ENCODE measurements around the gene KLRG1. TPM values are rescaled to one million over a fixed set of nuclear protein-coding genes. Genes with fewer than 3 reads are reported as not detected.

The KLRG1 gene
- total and polyA plus RNA-seq, 3 experiments from 2014 or later: 11.5 to 364 (median 12.3) TPM

- Mint-ChIP-seq H3K27me3 (no peaks in the 10 kb centered on the region), H3K9me3 (no peaks in the 10 kb centered on the region), H3K27ac (peak overlapping the region in 4 of 8 donors; percentile 35 to 79 (median 62)), H3K36me3 (peaks cover 17 to 25% (median 21%) of the 10 kb centered on the region in 3 donors), H3K4me3 (no peak overlapping the region), H3K4me1 (peaks cover 62 to 84% (median 70%) of the 10 kb centered on the region in 3 donors)
- Histone ChIP-seq H3K4me3 (ENCODE audit: low read length) (no peak overlapping the region), H3K27ac (ENCODE audit: low read depth, low read length) (no peak overlapping the region), H3K27me3 (ENCODE audit: insufficient read depth, low read length, poor library complexity, severe bottlenecking) (no peaks in the 10 kb centered on the region), H3K36me3 (ENCODE audit: insufficient read depth, low read length) (peaks cover 8% of the 10 kb centered on the region), H3K9me3 (ENCODE audit: low read length) (no peaks in the 10 kb centered on the region), H3K4me1 (ENCODE audit: insufficient read depth, low read length) (peaks cover 27% of the 10 kb centered on the region)
- CTCF ChIA-PET: interaction anchor here (1.2 to 3.7 kb wide), 2 partner anchors 82 to 93 kb away, joined by 5 to 37 read pairs; partner anchors contain the start of gene M6PR
- DNase-seq: no peak
- POLR2A ChIA-PET: interaction anchor here (0.9 kb wide), 1 partner anchor 94 kb away, joined by 3 read pairs; no protein-coding TSS in a partner anchor
These were observed 54.4 kb downstream of the KLRG1 start for GRCh38 chr12:9043766-9044165.

- Histone ChIP-seq H3K36me3 (ENCODE audit: insufficient read depth, low read length) (peaks cover 8% of the 10 kb centered on the region), H3K27ac (ENCODE audit: low read depth, low read length) (no peak overlapping the region), H3K27me3 (ENCODE audit: insufficient read depth, low read length, poor library complexity, severe bottlenecking) (no peaks in the 10 kb centered on the region), H3K9me3 (ENCODE audit: low read length) (no peaks in the 10 kb centered on the region), H3K4me3 (ENCODE audit: low read length) (no peak overlapping the region), H3K4me1 (ENCODE audit: insufficient read depth, low read length) (peaks cover 17% of the 10 kb centered on the region)
- Mint-ChIP-seq H3K9me3 (no peaks in the 10 kb centered on the region), H3K36me3 (peaks cover 15 to 40% (median 21%) of the 10 kb centered on the region in 3 donors), H3K27ac (peak overlapping the region in 3 of 8 donors; percentile 19 to 91 (median 63)), H3K4me1 (peaks cover 43 to 66% (median 51%) of the 10 kb centered on the region in 3 donors), H3K4me3 (no peak overlapping the region), H3K27me3 (no peaks in the 10 kb centered on the region)
- ChIA-PET POLR2A (interaction anchor here (1.6 kb wide), 1 partner anchor 97 kb away, joined by 5 read pairs; the partner anchor contains the start of gene M6PR), CTCF (interaction anchor here (1.0 to 7.7 kb wide), 5 partner anchors 11 to 503 kb away, joined by 3 to 132 read pairs (median 6); partner anchors contain the start of gene M6PR)
- no peak for DNase-seq
These were observed 57.8 kb downstream of the KLRG1 start for GRCh38 chr12:9047105-9047504.

GRCh38 chr12:9048930-9049329 is 59.6 kb downstream of the KLRG1 start:
- no peaks in the 10 kb centered on the region for H3K9me3 ChIP-seq (ENCODE audit: low read length)
- peaks cover 17% of the 10 kb centered on the region for H3K4me1 ChIP-seq (ENCODE audit: insufficient read depth, low read length)
- no peak overlapping the region for H3K4me3 ChIP-seq (ENCODE audit: low read length)
- H3K27ac Mint-ChIP-seq: peak overlapping the region in 7 of 8 donors; percentile 12 to 91 (median 83)
- no peak overlapping the region for H3K4me3 Mint-ChIP-seq
- H3K27ac ChIP-seq (ENCODE audit: low read depth, low read length): no peak overlapping the region
- peaks cover 2% of the 10 kb centered on the region for H3K36me3 ChIP-seq (ENCODE audit: insufficient read depth, low read length)
- peaks cover 0 to 2% of the 10 kb centered on the region in 2 donors for H3K27me3 Mint-ChIP-seq
- H3K36me3 Mint-ChIP-seq: peaks cover 17 to 48% (median 18%) of the 10 kb centered on the region in 3 donors
- H3K9me3 Mint-ChIP-seq: no peaks in the 10 kb centered on the region
- peaks cover 39 to 61% (median 41%) of the 10 kb centered on the region in 3 donors for H3K4me1 Mint-ChIP-seq
- POLR2A ChIA-PET: interaction anchor here (1.0 to 1.4 kb wide), 6 partner anchors 10 to 99 kb away, joined by 3 to 5 read pairs (median 4); partner anchors contain the start of gene M6PR
- DNase-seq: no peak
- CTCF ChIA-PET: interaction anchor here (0.9 to 7.7 kb wide), 33 partner anchors 8 to 505 kb away, joined by 3 to 132 read pairs (median 7); partner anchors contain the start of genes M6PR and RIMKLB
- no peaks in the 10 kb centered on the region for H3K27me3 ChIP-seq (ENCODE audit: insufficient read depth, low read length, poor library complexity, severe bottlenecking)

GRCh38 chr12:9049520-9050133 is 60.3 kb downstream of the KLRG1 start:
- peak overlapping the region in 7 of 8 donors; percentile 50 to 93 (median 82) for H3K27ac Mint-ChIP-seq
- DNase-seq: peak in 2 of 5 donors; percentile 44 to 48
- H3K9me3 ChIP-seq (ENCODE audit: low read length): no peaks in the 10 kb centered on the region
- ChIA-PET CTCF (interaction anchor here (0.7 to 7.7 kb wide), 42 partner anchors 9 to 506 kb away, joined by 3 to 132 read pairs (median 4); partner anchors contain the start of genes M6PR and PHC1), POLR2A (interaction anchor here (1.0 to 1.4 kb wide), 7 partner anchors 11 to 100 kb away, joined by 3 to 5 read pairs (median 3); partner anchors contain the start of gene M6PR)
- peaks cover 17% of the 10 kb centered on the region for H3K4me1 ChIP-seq (ENCODE audit: insufficient read depth, low read length)
- no peaks in the 10 kb centered on the region for H3K9me3 Mint-ChIP-seq
- peaks cover 0 to 2% of the 10 kb centered on the region in 2 donors for H3K27me3 Mint-ChIP-seq
- no peaks in the 10 kb centered on the region for H3K36me3 ChIP-seq (ENCODE audit: insufficient read depth, low read length)
- H3K27ac ChIP-seq (ENCODE audit: low read depth, low read length): no peak overlapping the region
- no peak overlapping the region for H3K4me3 ChIP-seq (ENCODE audit: low read length)
- H3K4me1 Mint-ChIP-seq: peaks cover 39 to 60% (median 39%) of the 10 kb centered on the region in 3 donors
- peaks cover 16 to 48% (median 17%) of the 10 kb centered on the region in 3 donors for H3K36me3 Mint-ChIP-seq
- H3K4me3 Mint-ChIP-seq: peak overlapping the region in 2 of 7 donors; percentile 24 to 74
- H3K27me3 ChIP-seq (ENCODE audit: insufficient read depth, low read length, poor library complexity, severe bottlenecking): no peaks in the 10 kb centered on the region

- CTCF ChIA-PET: interaction anchor here (0.7 to 7.7 kb wide), 27 partner anchors 8 to 406 kb away, joined by 3 to 132 read pairs (median 7); partner anchors contain the start of genes M6PR and PHC1
These were observed 61.3 kb downstream of the KLRG1 start for GRCh38 chr12:9050521-9051157.

GRCh38 chr12:9051158-9051550 is 61.8 kb downstream of the KLRG1 start:
- H3K4me1 ChIP-seq (ENCODE audit: insufficient read depth, low read length): peaks cover 17% of the 10 kb centered on the region
- no peaks in the 10 kb centered on the region for H3K9me3 ChIP-seq (ENCODE audit: low read length)
- CTCF ChIA-PET: interaction anchor here (2.3 to 7.7 kb wide), 6 partner anchors 8 to 366 kb away, joined by 8 to 132 read pairs (median 10); partner anchors contain the start of gene M6PR

More at GRCh38 chr12:9050521-9051157, 61.3 kb downstream of the KLRG1 start:
- Mint-ChIP-seq H3K27ac (peak overlapping the region in 2 of 8 donors; percentile 50 to 81), H3K4me1 (peaks cover 38 to 63% (median 42%) of the 10 kb centered on the region in 3 donors), H3K9me3 (no peaks in the 10 kb centered on the region), H3K36me3 (peaks cover 7 to 45% (median 16%) of the 10 kb centered on the region in 3 donors), H3K4me3 (no peak overlapping the region), H3K27me3 (peaks cover 0 to 2% of the 10 kb centered on the region in 2 donors)
- Histone ChIP-seq H3K9me3 (ENCODE audit: low read length) (no peaks in the 10 kb centered on the region), H3K36me3 (ENCODE audit: insufficient read depth, low read length) (no peaks in the 10 kb centered on the region), H3K27me3 (ENCODE audit: insufficient read depth, low read length, poor library complexity, severe bottlenecking) (no peaks in the 10 kb centered on the region), H3K4me1 (ENCODE audit: insufficient read depth, low read length) (peaks cover 17% of the 10 kb centered on the region), H3K27ac (ENCODE audit: low read depth, low read length) (no peak overlapping the region), H3K4me3 (ENCODE audit: low read length) (no peak overlapping the region)
- POLR2A ChIA-PET: interaction anchor here (1.4 kb wide), 1 partner anchor 101 kb away, joined by 5 read pairs; the partner anchor contains the start of gene M6PR
- no peak for DNase-seq

GRCh38 chr12:9052610-9053009 is 63.3 kb downstream of the KLRG1 start:
- Histone ChIP-seq H3K27me3 (ENCODE audit: insufficient read depth, low read length, poor library complexity, severe bottlenecking) (no peaks in the 10 kb centered on the region), H3K4me1 (ENCODE audit: insufficient read depth, low read length) (peaks cover 7% of the 10 kb centered on the region), H3K36me3 (ENCODE audit: insufficient read depth, low read length) (no peaks in the 10 kb centered on the region), H3K4me3 (ENCODE audit: low read length) (no peak overlapping the region), H3K9me3 (ENCODE audit: low read length) (no peaks in the 10 kb centered on the region), H3K27ac (ENCODE audit: low read depth, low read length) (no peak overlapping the region)
- POLR2A ChIA-PET: no interaction called here
- no peak for DNase-seq
- peaks cover 0 to 2% of the 10 kb centered on the region in 2 donors for H3K27me3 Mint-ChIP-seq
- CTCF ChIA-PET: no interaction called here
- H3K4me3 Mint-ChIP-seq: no peak overlapping the region
- peaks cover 0 to 49% (median 14%) of the 10 kb centered on the region in 3 donors for H3K36me3 Mint-ChIP-seq
- H3K4me1 Mint-ChIP-seq: peaks cover 22 to 55% (median 28%) of the 10 kb centered on the region in 3 donors
- H3K27ac Mint-ChIP-seq: peak overlapping the region in 6 of 8 donors; percentile 33 to 93 (median 46)
- H3K9me3 Mint-ChIP-seq: no peaks in the 10 kb centered on the region

More at GRCh38 chr12:9051158-9051550, 61.8 kb downstream of the KLRG1 start:
- no peaks in the 10 kb centered on the region for H3K36me3 ChIP-seq (ENCODE audit: insufficient read depth, low read length)
- POLR2A ChIA-PET: no interaction called here
- H3K27ac ChIP-seq (ENCODE audit: low read depth, low read length): no peak overlapping the region
- Mint-ChIP-seq H3K36me3 (peaks cover 2 to 46% (median 12%) of the 10 kb centered on the region in 3 donors), H3K4me1 (peaks cover 33 to 63% (median 40%) of the 10 kb centered on the region in 3 donors), H3K9me3 (no peaks in the 10 kb centered on the region), H3K4me3 (no peak overlapping the region), H3K27me3 (peaks cover 0 to 2% of the 10 kb centered on the region in 2 donors), H3K27ac (peak overlapping the region in 3 of 8 donors; percentile 18 to 81 (median 57))
- no peak overlapping the region for H3K4me3 ChIP-seq (ENCODE audit: low read length)
- DNase-seq: no peak
- H3K27me3 ChIP-seq (ENCODE audit: insufficient read depth, low read length, poor library complexity, severe bottlenecking): no peaks in the 10 kb centered on the region
